HEK293 (cell line): Measurements from ENCODE around the gene APOO.

ENCODE experiments used
- CTCF ChIA-PET: fragments of 350-600 bp; formaldehyde crosslinking; extraction: SDS; loops from one replicate; lab custom pipeline; 2021; ENCODE audit warnings: antibody characterized with exemption; lab: Yijun Ruan, JAX
- POLR2A ChIA-PET: fragments of 300-600 bp; formaldehyde crosslinking; extraction: SDS; loops from one replicate; lab custom pipeline; 2020; ENCODE audit warnings: antibody characterized with exemption, inconsistent platforms; lab: Yijun Ruan, JAX
- H3K27ac ChIP-seq: fragments of 200-500 bp; sonication (Bioruptor generic); 2 replicates; pipeline ENCODE4 v1.5.1; 2014; ENCODE audit warnings: low read depth, low read length, control low read depth, inconsistent platforms; ENCODE audit errors: extremely low read depth
- H3K36me3 ChIP-seq, 2 experiments: fragments of 200-500 bp in 1 of 2; sonication (Bioruptor generic) in 1 of 2; 1 replicate in 1 of 2; 2 replicates in 1 of 2; pipeline ENCODE4 v1.5.1; 2014 to 2017; ENCODE audit warnings: inconsistent platforms in 2 of 2, low read length in 2 of 2; ENCODE audit not compliant: control insufficient read depth in 2 of 2, insufficient read depth in 1 of 2
- H3K4me1 ChIP-seq: fragments of 200-500 bp; sonication (Bioruptor generic); 2 replicates; pipeline ENCODE4 v1.5.1; 2014; ENCODE audit warnings: mild to moderate bottlenecking, low read length, inconsistent platforms; ENCODE audit not compliant: control insufficient read depth, insufficient read depth
- H3K4me3 ChIP-seq: 2 replicates; pipeline ENCODE4 v1.5.1; 2011; ENCODE audit warnings: low read depth, mild to moderate bottlenecking, control low read depth, low read length, moderate library complexity
- H3K9me3 ChIP-seq: fragments of 200-500 bp; sonication (Bioruptor generic); 2 replicates; pipeline ENCODE4 v1.5.1; 2014; ENCODE audit warnings: low read depth, low read length, inconsistent platforms; ENCODE audit not compliant: control insufficient read depth, insufficient read depth
- BCL6B ChIP-seq: fragments of 450-650 bp; formaldehyde crosslinking; IDR thresholded peaks from 2 replicates; pipeline ENCODE4 v1.5.1; 2017; ENCODE audit warnings: missing biosample characterization, missing genetic modification characterization
- EGR2 ChIP-seq: fragments of 450-650 bp; formaldehyde crosslinking; IDR thresholded peaks from 2 replicates; pipeline ENCODE4 v1.5.1; 2016; ENCODE audit warnings: low read depth, missing biosample characterization, missing genetic modification characterization
- ELK4 ChIP-seq: IDR thresholded peaks from 2 replicates; pipeline ENCODE4 v1.6.1; 2011; ENCODE audit warnings: mild to moderate bottlenecking, low read depth, low read length, borderline replicate concordance
- FEZF1 ChIP-seq: fragments of 450-650 bp; formaldehyde crosslinking; IDR thresholded peaks from 2 replicates; pipeline ENCODE4 v1.5.1; 2016; ENCODE audit warnings: missing biosample characterization, missing genetic modification characterization
- HOXD13 ChIP-seq: sonication (generic); formaldehyde crosslinking; IDR thresholded peaks from 2 replicates; pipeline ENCODE4 v1.8.0; 2022; ENCODE audit warnings: missing genetic modification reagents, borderline replicate concordance
- KLF10 ChIP-seq: fragments of 450-650 bp; IDR thresholded peaks from 2 replicates; pipeline ENCODE4 v1.5.1; 2018; ENCODE audit warnings: missing biosample characterization, mild to moderate bottlenecking, missing genetic modification characterization
- KLF17 ChIP-seq: fragments of 450-650 bp; formaldehyde crosslinking; IDR thresholded peaks from 2 replicates; pipeline ENCODE4 v1.5.1; 2016; ENCODE audit warnings: missing biosample characterization, missing genetic modification characterization
- MEIS1 ChIP-seq: sonication (generic); formaldehyde crosslinking; IDR thresholded peaks from 2 replicates; pipeline ENCODE4 v1.8.1; 2022; ENCODE audit warnings: missing genetic modification reagents, mild to moderate bottlenecking, borderline replicate concordance
- PRDM1 ChIP-seq: fragments of 450-650 bp; formaldehyde crosslinking; IDR thresholded peaks from 2 replicates; pipeline ENCODE4; 2016; ENCODE audit warnings: missing biosample characterization, missing genetic modification characterization
- PRDM6 ChIP-seq: fragments of 450-650 bp; formaldehyde crosslinking; IDR thresholded peaks from 2 replicates; pipeline ENCODE4 v1.5.1; 2017; ENCODE audit warnings: missing biosample characterization, missing genetic modification characterization
- SCRT2 ChIP-seq: fragments of 450-650 bp; formaldehyde crosslinking; IDR thresholded peaks from 2 replicates; pipeline ENCODE4 v1.5.1; 2016; ENCODE audit warnings: missing biosample characterization, missing genetic modification characterization
- TCF7L2 ChIP-seq: IDR thresholded peaks from 2 replicates; pipeline ENCODE4 v1.6.1; 2011; ENCODE audit warnings: low read depth, mild to moderate bottlenecking, inconsistent platforms, low read length, moderate library complexity, borderline replicate concordance
- TRIM28 ChIP-seq: IDR thresholded peaks from 2 replicates; pipeline ENCODE4 v1.6.1; 2011; ENCODE audit warnings: low read length, control low read depth, borderline replicate concordance
- TSHZ1 ChIP-seq: fragments of 450-650 bp; formaldehyde crosslinking; IDR thresholded peaks from 2 replicates; pipeline ENCODE4 v1.5.1; 2016; ENCODE audit warnings: missing biosample characterization, missing genetic modification characterization, borderline replicate concordance
- WT1 ChIP-seq: fragments of 450-650 bp; formaldehyde crosslinking; IDR thresholded peaks from 2 replicates; pipeline ENCODE4 v1.5.1; 2016; ENCODE audit warnings: missing biosample characterization, missing genetic modification characterization
- YY1 ChIP-seq: fragments of 450-650 bp; formaldehyde crosslinking; IDR thresholded peaks from 2 replicates; pipeline ENCODE4 v1.5.1; 2018; ENCODE audit warnings: missing biosample characterization, missing genetic modification characterization
- ZEB2 ChIP-seq: fragments of 450-650 bp; formaldehyde crosslinking; IDR thresholded peaks from 2 replicates; pipeline ENCODE4 v1.5.1; 2016; ENCODE audit warnings: missing biosample characterization, missing genetic modification characterization
- ZFP41 ChIP-seq: fragments of 450-650 bp; formaldehyde crosslinking; IDR thresholded peaks from 2 replicates; pipeline ENCODE4 v1.5.1; 2016; ENCODE audit warnings: missing biosample characterization, missing genetic modification characterization, borderline replicate concordance
- ZIC2 ChIP-seq: fragments of 450-650 bp; formaldehyde crosslinking; IDR thresholded peaks from 2 replicates; pipeline ENCODE4 v1.5.1; 2016; ENCODE audit warnings: missing biosample characterization, missing genetic modification characterization
- ZNF112 ChIP-seq: fragments of 450-650 bp; formaldehyde crosslinking; IDR thresholded peaks from 2 replicates; pipeline ENCODE4 v1.5.0; 2017; ENCODE audit warnings: missing biosample characterization, missing genetic modification characterization
- ZNF133 ChIP-seq: fragments of 450-650 bp; formaldehyde crosslinking; IDR thresholded peaks from 2 replicates; pipeline ENCODE4 v1.5.1; 2016; ENCODE audit warnings: missing biosample characterization, missing genetic modification characterization
- ZNF146 ChIP-seq: fragments of 450-650 bp; formaldehyde crosslinking; IDR thresholded peaks from 2 replicates; pipeline ENCODE4 v1.5.1; 2016; ENCODE audit warnings: missing biosample characterization, missing genetic modification characterization
- ZNF292 ChIP-seq: fragments of 450-650 bp; formaldehyde crosslinking; IDR thresholded peaks from 2 replicates; pipeline ENCODE4 v1.5.1; 2016; ENCODE audit warnings: low read depth, missing biosample characterization, missing genetic modification characterization, borderline replicate concordance
- ZNF48 ChIP-seq: fragments of 450-650 bp; formaldehyde crosslinking; IDR thresholded peaks from 2 replicates; pipeline ENCODE4 v1.5.1; 2016; ENCODE audit warnings: missing biosample characterization, missing genetic modification characterization
- ZNF629 ChIP-seq: fragments of 450-650 bp; formaldehyde crosslinking; IDR thresholded peaks from 2 replicates; pipeline ENCODE4 v1.5.1; 2017; ENCODE audit warnings: missing biosample characterization, missing genetic modification characterization
- ZNF843 ChIP-seq: fragments of 450-650 bp; formaldehyde crosslinking; IDR thresholded peaks from 2 replicates; pipeline ENCODE4 v1.5.1; 2016; ENCODE audit warnings: missing biosample characterization, missing genetic modification characterization
- ZSCAN5A ChIP-seq: fragments of 450-650 bp; formaldehyde crosslinking; IDR thresholded peaks from 2 replicates; pipeline ENCODE4 v1.5.1; 2016; ENCODE audit warnings: missing biosample characterization, missing genetic modification characterization

The APOO gene

GRCh38 chrX:23932046-23932445 lies 24.3 kb upstream of the APOO start (continued):
- no peak for TF ChIP-seq KLF17 (tag by site-specific recombination)
- no peak for TF ChIP-seq ZNF292
- no peak for TF ChIP-seq WT1 (tag by site-specific recombination)
- TF ChIP-seq ZSCAN5A: no peak

- H3K9me3 ChIP-seq: no peaks in the 10 kb centered on the region
- no peaks in the 10 kb centered on the region for H3K36me3 ChIP-seq
- CTCF ChIA-PET: interaction anchor here (0.5 to 0.7 kb wide), 2 partner anchors 50 to 1213 kb away, joined by 3 read pairs; no protein-coding TSS in a partner anchor
- no peaks in the 10 kb centered on the region; the same call in 1 of the 2 replicates for H3K4me1 ChIP-seq
- POLR2A ChIA-PET: interaction anchor here (0.7 kb wide), 1 partner anchor 94 kb away, joined by 6 read pairs; no protein-coding TSS in a partner anchor
- no peak overlapping the region for H3K27ac ChIP-seq
- no peak overlapping the region for H3K4me3 ChIP-seq
- no peak for TF ChIP-seq ZIC2 (tag by site-specific recombination)
- no peak for TF ChIP-seq EGR2 (tag by site-specific recombination)
- TF ChIP-seq YY1 (tag by site-specific recombination): no peak
- TF ChIP-seq MEIS1: peak; percentile 53; the same call in 1 of the 2 replicates
- peak; percentile 92 for TF ChIP-seq PRDM6 (tag by site-specific recombination)
- peak; percentile 71 for TF ChIP-seq FEZF1 (tag by site-specific recombination)
- no peak for TF ChIP-seq BCL6B (tag by site-specific recombination)
- no peak for TF ChIP-seq ZNF843 (tag by site-specific recombination)
- TF ChIP-seq ZNF48 (tag by site-specific recombination): no peak
- no peak for TF ChIP-seq PRDM1 (tag by site-specific recombination)
- peak; percentile 86; the same call in 1 of the 2 replicates for TF ChIP-seq HOXD13 (CRISPR knock-in tag)
- no peak for TF ChIP-seq ZFP41
- TF ChIP-seq TSHZ1 (tag by site-specific recombination): peak; percentile 64; the same call in 1 of the 2 replicates
- TF ChIP-seq TRIM28: peak; percentile 83
- TF ChIP-seq ZNF133: peak; percentile 67; the same call in 1 of the 2 replicates
- no peak for TF ChIP-seq ELK4
- TF ChIP-seq KLF10: peak; percentile 31; the same call in 1 of the 2 replicates
- TF ChIP-seq ZEB2 (tag by site-specific recombination): 0 out of 2 replicates have a peak, but pooled peaks have one; percentile 56
- no peak for TF ChIP-seq ZNF146
- TF ChIP-seq TCF7L2: peak; percentile 62; the same call in 1 of the 2 replicates
- TF ChIP-seq ZNF112 (tag by site-specific recombination): no peak
- TF ChIP-seq ZNF629 (tag by site-specific recombination): peak; percentile 43; the same call in 1 of the 2 replicates
- no peak for TF ChIP-seq SCRT2 (tag by site-specific recombination)
Observed at GRCh38 chrX:23930894-23931604, 23.3 kb upstream of the APOO start.
